ENCODE measurements around the gene SCFD2. TPM values are rescaled to one million over a fixed set of nuclear protein-coding genes. Genes with fewer than 3 reads are reported as not detected.

The SCFD2 gene
- total RNA-seq, 1 donor from 2014 or later = 11.0 TPM

GRCh38 chr4:53156896-53157295 lies 209.0 kb downstream of the SCFD2 start:
- Histone ChIP-seq H3K4me3 (ENCODE audit: low read depth, low read length) (no peak overlapping the region), H3K27me3 (ENCODE audit: control insufficient read depth, insufficient read depth, low read length) (no peaks in the 10 kb centered on the region), H3K36me3 (ENCODE audit: control insufficient read depth, insufficient read depth, low read length) (no peaks in the 10 kb centered on the region)
- TF ChIP-seq, protein P1, sequence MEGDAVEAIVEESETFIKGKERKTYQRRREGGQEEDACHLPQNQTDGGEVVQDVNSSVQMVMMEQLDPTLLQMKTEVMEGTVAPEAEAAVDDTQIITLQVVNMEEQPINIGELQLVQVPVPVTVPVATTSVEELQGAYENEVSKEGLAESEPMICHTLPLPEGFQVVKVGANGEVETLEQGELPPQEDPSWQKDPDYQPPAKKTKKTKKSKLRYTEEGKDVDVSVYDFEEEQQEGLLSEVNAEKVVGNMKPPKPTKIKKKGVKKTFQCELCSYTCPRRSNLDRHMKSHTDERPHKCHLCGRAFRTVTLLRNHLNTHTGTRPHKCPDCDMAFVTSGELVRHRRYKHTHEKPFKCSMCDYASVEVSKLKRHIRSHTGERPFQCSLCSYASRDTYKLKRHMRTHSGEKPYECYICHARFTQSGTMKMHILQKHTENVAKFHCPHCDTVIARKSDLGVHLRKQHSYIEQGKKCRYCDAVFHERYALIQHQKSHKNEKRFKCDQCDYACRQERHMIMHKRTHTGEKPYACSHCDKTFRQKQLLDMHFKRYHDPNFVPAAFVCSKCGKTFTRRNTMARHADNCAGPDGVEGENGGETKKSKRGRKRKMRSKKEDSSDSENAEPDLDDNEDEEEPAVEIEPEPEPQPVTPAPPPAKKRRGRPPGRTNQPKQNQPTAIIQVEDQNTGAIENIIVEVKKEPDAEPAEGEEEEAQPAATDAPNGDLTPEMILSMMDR (IDR thresholded peaks at IDR 0.05; ENCODE audit: insufficient read depth, low read length, poor library complexity, severe bottlenecking) = no peak
- no peak for DNase-seq (ENCODE audit: low read depth)

DNA sequence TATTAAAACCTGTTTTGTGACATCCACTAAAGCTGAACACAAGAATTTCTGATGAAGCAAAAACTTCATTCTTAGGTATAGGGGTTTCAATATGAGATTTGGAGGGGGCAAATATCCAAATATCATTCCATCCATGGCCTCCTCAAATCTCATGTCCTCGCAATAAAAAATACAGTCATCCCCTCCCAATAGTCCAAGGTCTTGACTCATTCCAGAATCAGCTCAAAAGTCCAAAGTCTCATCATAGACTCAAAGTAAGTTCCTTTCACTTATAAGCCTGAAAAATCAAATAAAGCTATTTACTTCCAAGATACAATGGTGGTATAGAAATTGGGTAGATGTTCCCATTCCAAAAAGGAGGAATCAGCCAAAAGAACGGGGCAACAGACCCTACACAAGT lies 213.4 kb downstream of the SCFD2 start:
- Histone ChIP-seq H3K4me3 (ENCODE audit: low read depth, low read length) (no peak overlapping the region), H3K27me3 (ENCODE audit: control insufficient read depth, insufficient read depth, low read length) (no peaks in the 10 kb centered on the region), H3K36me3 (ENCODE audit: control insufficient read depth, insufficient read depth, low read length) (no peaks in the 10 kb centered on the region)
- no peak for DNase-seq (ENCODE audit: low read depth)
- TF ChIP-seq, protein P1 (IDR thresholded peaks at IDR 0.05; ENCODE audit: insufficient read depth, low read length, poor library complexity, severe bottlenecking) = no peak

GRCh38 chr4:53151489-53151788 lies 214.4 kb downstream of the SCFD2 start:
- Histone ChIP-seq H3K4me3 (ENCODE audit: low read depth, low read length) (no peak overlapping the region), H3K36me3 (ENCODE audit: control insufficient read depth, insufficient read depth, low read length) (no peaks in the 10 kb centered on the region), H3K27me3 (ENCODE audit: control insufficient read depth, insufficient read depth, low read length) (no peaks in the 10 kb centered on the region)
- no peak for DNase-seq (ENCODE audit: low read depth)
- TF ChIP-seq, protein P1 (IDR thresholded peaks at IDR 0.05; ENCODE audit: insufficient read depth, low read length, poor library complexity, severe bottlenecking) = no peak

DNA sequence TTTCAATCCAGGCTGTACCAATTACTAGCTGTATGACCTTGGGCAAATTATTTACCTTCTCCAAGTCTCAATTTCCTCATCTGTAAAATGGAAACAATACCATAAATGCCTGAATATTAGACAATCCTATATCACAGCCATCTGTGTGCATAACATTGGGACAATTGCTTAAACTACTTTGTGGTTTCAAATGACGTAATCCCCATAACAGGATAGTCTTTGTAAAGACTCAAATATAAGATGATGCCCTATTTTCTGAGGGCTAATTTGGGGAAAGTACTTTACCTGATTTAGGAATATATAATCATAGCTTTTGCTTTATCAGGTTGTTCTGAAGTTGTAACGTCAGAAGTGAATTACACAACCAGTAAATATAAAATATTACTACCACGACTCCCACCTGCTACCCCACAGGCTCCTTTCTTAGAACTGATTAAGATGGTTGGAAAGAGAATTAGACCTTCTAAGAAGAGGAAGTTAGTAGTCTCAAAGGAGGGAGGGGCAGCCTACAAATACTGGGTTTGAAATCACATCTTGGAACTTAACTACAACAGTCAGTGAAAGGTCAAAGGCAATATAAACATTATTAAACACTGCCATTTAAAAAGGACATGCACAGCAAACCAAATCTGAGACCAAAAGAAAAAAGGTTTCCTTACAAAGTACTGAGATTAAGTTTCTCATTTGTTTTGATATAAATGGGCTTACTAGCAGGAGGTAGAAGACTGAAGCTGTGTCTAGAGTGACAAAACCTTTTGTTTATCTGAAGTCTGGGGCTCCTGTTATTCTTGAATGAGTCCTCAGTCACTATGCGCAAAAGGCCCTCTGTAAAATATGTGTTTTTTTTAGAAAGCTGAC lies 215.0 kb downstream of the SCFD2 start:
- Histone ChIP-seq H3K4me3 (ENCODE audit: low read depth, low read length) (no peak overlapping the region), H3K36me3 (ENCODE audit: control insufficient read depth, insufficient read depth, low read length) (no peaks in the 10 kb centered on the region), H3K27me3 (ENCODE audit: control insufficient read depth, insufficient read depth, low read length) (no peaks in the 10 kb centered on the region)
- DNase-seq (ENCODE audit: low read depth) = no peak
- TF ChIP-seq, protein P1 (IDR thresholded peaks at IDR 0.05; ENCODE audit: insufficient read depth, low read length, poor library complexity, severe bottlenecking) = no peak

- no peak overlapping the region for H3K4me3 ChIP-seq (ENCODE audit: low read depth, low read length)
- no peaks in the 10 kb centered on the region for H3K36me3 ChIP-seq (ENCODE audit: control insufficient read depth, insufficient read depth, low read length)
- TF ChIP-seq, protein P1 (IDR thresholded peaks at IDR 0.05; ENCODE audit: insufficient read depth, low read length, poor library complexity, severe bottlenecking) = no peak
- no peak for DNase-seq (ENCODE audit: low read depth)
- no peaks in the 10 kb centered on the region for H3K27me3 ChIP-seq (ENCODE audit: control insufficient read depth, insufficient read depth, low read length)
These were observed 218.2 kb downstream of the SCFD2 start for GRCh38 chr4:53147711-53148110.

GRCh38 chr4:53147197-53147596 lies 218.7 kb downstream of the SCFD2 start:
- Histone ChIP-seq H3K27me3 (ENCODE audit: control insufficient read depth, insufficient read depth, low read length) (no peaks in the 10 kb centered on the region), H3K36me3 (ENCODE audit: control insufficient read depth, insufficient read depth, low read length) (no peaks in the 10 kb centered on the region), H3K4me3 (ENCODE audit: low read depth, low read length) (no peak overlapping the region)
- no peak for DNase-seq (ENCODE audit: low read depth)
- TF ChIP-seq, protein P1 (IDR thresholded peaks at IDR 0.05; ENCODE audit: insufficient read depth, low read length, poor library complexity, severe bottlenecking) = no peak
